HG02571 (cell line): Measurements from ENCODE around the gene AHDC1.

ENCODE experiments used
- ATAC-seq: cut with Tn5 transposase; IDR thresholded peaks from one replicate; pipeline ENCODE4 v1.9.1; 2021; ENCODE audit warnings: mild to moderate bottlenecking, moderate library complexity; ENCODE audit not compliant: unreplicated experiment

Gene AHDC1

DNA sequence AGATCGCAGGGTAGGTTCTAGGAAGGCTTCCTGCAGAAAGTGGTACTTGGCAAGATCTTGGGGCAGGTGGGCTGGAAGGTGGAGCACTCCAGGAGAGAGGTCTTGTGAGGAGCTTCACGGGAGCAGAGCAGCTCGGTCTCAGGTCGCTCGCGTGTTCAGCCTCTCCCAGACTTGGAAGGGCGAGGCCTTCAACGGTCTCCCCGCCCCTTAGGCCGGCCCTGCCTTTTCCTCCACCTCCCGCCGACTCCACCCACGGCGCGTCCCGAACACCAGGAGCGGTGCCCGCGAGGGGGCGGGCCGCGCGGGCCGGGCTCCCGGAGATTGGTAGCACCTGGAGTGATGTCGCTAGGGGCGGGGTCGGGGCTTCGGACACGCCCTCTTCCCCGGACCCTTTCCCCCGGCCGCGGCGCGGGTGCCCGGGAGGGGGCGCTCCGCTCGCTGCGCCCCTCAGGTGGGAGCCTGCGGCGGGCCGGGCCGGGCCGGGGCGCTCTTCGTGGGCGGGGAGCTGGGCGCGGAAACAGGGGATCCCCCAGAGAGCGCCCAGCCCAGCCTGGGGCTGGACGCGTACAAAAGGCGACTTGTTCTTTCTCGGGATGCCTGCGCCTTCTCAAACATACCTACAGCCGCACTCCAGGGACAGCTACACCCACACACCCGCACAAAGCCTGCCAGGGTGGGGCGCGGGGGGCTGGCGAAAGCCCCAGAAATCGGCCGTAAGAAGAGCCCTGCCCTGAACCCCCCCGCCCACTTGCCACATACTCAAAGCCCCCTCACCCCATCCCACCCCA, 35.5 kb downstream of the AHDC1 start:
- ATAC-seq = peak; percentile 85

DNA sequence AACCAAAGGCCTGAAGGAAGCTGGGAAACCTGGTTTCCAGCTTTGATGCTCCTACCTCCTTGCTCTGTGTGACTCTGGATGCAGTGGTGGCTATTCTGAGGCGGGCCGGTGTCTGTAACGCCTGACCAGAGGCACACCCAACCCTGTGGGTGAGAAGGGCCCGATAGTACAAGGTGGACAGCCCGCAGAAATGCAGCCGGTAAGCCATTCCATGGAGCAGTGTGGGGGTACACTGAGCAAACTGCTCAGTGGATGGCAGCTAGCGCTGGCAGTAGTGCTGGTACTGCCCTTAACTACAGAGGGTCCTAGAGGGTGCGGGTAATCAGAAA, 36.0 kb downstream of the AHDC1 start:
- no peak for ATAC-seq

DNA sequence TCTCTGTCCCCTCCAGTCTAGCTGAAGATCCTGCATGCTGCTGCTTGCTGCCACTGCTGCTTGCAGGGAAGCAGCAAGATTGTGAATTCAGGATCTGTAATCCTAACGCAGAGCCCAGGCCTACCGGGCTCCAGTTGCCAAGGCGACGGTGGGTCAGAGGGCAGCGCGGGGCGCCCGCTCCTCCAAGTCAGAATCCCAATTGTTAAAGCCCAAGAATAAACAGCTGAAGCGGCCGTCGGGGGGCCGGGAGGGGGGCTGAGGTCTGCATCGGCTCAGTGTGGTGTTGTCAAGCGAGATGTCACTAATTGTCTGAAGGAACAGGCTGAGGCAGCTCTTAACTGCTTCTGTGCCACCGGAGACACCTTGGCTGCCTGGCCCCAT, 36.8 kb downstream of the AHDC1 start:
- no peak for ATAC-seq

DNA sequence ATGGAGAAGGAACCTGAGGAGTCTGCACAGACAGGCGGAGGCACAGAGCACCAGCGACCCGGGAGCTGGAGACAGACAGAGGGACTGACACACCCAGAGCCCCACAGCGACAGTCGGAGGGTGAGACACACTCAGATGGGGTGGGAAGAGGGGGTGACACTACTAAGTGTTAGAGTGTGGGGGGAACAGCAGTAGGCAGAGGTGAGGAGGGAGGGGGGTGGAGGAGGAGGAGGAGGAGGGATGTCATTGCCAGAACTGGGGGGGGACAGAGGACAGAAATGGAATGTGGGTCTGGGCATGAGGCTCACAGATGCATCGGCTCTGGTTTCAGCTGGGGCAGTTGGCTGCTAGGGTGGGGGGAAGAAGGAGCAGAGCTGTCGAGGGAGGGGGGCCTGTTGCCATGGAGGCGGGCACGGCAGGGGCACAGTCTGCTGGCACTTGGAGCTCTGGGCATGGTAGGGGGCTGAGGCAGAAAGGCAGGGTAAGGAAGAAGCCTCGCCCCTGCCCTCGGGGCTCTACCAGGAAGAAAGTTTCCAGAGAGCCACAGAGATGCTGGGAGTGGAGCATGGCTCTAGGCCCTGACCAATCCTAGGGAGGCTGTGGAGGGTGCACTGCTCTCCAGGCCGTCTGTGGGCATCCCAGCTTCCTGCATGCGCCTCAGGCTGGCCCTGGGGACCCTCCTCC, 37.3 kb downstream of the AHDC1 start:
- ATAC-seq = no peak

DNA sequence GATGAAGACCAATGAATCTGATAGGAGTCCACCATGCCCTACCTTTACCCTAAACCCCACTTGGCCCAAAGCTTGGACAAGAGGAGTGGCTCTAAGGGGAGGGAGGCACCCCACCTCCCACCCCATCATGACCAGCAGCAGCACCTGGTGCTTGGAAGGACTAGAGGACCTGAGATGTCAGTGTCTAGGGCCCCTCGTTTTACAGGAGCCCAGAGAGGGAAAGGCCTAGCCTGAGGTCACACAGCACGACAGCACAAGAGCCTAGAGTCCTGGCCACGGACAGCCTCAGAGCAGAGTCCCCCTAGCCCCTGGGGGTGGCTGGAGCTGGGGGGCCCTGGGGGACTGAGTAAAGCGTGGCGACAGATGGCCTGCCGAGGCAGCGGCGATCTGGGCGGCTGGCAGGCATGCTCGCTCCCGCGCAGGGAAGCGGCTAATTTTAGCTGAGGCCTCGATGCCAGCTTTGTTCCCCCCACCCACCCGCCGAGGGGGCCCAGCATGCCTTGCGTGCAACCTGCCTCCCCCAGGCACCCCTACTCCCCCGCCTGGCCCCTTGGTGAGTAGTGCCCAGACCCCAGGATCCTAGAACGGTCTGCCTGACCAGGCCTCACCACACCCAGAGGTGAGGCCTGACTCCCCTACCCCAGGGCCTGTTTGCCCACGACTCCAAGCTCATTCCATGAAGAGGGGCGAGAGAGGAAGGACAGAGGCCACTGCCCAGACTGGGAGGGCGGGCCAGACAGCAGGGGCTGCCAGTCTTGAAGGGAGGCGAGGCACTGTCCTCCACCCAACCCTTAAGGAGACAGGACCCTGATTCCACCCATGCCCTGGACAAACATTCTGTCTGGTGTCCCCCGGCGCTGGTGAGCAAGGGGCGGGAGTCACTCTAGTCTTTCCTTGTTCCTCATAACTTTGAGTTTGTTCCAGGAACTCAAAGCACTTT, 39.0 kb downstream of the AHDC1 start:
- no peak for ATAC-seq

DNA sequence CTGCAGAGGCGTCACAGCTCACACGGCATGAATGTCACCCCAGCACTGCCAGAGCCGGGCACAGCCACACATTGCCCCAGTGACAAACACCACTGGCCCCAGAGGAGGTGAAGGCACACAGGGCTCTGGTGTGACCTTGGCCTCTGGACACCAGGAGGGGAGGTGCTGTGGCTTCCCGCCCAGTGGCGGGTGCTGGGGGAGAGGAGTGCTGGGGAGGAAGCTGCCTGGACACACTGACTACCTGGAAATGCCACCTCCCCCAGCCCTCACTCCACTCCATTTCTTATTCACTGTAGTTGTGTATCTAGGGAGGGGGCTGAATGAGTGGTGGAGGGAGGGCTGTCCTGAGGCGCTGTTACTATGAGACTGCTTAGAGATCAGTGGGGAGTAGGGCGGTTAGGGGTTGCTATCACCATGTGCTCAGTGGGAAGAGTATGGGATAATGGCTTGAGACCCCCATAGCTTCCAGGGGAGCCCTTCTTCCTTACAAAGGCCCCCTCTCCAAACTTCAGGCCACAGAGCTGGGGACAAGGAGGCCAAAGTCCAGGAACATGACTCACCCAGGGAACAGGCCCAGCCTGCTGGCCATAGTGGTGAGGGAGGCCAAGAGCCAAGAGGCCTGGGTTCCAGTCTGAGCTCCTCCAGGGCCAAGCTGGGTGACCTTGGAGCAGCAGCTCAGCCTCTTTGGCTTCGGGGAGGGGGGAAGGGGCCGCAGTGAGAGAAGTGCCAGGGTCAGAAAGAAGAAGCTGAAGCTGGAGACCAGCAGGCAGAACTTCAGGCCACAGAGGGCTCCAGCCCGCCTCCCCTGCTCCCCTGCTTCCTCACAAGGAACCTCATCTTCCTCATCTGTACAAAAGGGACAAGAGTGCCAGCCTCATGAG, 40.1 kb downstream of the AHDC1 start:
- no peak for ATAC-seq

DNA sequence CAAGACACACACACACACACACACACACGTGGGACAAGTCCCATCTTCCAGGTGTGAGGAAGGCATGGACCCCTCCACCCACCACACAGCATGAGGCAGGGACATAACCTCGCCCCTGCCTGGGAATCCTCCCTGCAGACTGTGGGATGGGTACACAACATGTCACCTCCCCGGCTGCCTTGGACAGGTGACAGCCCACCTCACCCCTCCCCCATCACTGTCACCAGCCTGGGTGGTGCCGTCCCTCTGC, 40.7 kb downstream of the AHDC1 start:
- no peak for ATAC-seq

DNA sequence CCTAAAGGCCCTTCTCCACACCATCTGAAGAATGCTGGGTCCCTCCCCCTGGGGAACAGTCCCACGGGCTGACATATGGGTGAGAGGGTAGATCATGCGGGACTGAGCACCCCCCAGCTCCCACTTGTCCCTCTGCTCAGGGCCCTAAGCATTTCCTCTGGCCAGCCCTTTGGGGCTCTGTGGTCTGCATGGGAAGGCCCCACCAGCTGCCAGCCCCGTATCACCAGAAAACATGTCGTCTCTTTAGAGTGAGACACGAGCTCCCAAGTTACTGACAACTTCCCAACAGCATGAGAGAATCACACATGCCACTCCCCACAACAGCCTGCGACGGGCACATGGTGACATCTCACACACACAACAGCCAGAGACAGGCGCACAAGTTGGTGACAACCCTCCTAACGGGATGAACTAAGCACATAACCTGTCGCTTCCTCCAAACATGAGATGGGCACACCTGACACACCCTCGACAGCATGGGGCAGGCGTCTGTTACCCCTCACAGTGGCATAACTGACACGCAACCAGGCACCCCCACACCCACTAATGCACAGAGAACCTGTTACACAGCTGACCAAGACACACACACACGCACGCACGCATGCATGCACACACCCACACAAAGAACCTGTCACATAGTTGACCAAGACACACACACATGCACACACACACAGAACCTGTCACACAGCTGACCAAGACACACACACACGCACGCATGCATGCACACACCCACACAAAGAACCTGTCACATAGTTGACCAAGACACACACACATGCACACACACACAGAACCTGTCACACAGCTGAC, 41.2 kb downstream of the AHDC1 start:
- ATAC-seq = no peak

DNA sequence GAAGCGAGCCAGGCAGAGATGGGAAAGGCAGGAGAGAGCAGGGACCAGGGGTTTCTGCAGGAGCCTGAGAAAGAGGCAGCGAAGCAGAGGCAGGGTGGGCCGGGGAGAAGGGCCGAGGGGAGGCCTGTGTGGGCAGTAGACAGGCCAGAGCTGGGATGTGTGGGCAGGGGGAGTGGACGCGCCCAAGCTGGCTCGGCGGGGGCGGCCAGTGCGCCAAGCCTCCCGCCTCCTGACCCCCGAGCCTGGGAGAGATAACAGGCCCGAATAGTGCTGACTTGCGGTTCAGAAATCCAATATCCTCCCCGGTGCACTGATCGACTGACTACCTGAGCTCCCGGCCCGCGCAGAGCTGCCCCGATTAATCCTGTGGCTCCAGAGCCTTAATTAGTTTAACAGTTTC, 41.9 kb downstream of the AHDC1 start:
- ATAC-seq = no peak

DNA sequence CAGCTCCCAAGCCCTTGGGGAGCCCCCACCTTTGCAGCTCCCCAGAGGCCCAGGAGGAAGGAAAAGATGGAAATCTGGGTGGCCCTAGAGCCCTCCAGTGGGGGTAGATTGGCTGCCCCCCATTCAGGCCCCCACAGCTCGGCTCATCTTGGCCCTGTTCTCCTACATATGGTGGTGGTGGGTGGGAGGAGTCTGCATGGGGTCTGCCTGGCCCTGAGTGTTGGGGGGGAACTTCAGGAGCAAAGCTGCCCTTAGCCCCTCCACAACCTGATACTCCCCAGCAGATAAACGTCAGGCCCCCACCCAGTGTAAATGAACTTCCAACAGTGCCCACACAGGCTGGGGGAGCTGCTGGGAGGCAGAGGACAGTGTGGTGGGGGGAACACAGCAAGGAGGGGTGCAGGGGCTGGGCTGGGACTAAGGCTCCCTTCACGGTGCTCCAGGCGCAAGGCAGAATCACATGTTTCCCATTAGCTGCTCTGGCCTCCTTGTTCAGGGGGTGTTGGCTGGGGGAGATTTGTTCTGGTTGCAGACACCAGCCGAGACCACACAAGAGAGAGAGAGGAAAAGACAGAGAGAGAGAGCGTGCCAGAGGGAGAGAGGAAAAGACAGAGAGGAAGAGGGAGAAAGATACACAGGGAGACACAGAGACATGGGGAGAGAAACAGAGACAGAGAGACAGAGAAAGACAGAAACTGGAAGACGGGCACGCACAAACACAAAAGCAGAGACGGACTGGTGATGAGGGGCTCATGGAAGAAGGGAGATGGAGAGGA, 42.6 kb downstream of the AHDC1 start:
- no peak for ATAC-seq

DNA sequence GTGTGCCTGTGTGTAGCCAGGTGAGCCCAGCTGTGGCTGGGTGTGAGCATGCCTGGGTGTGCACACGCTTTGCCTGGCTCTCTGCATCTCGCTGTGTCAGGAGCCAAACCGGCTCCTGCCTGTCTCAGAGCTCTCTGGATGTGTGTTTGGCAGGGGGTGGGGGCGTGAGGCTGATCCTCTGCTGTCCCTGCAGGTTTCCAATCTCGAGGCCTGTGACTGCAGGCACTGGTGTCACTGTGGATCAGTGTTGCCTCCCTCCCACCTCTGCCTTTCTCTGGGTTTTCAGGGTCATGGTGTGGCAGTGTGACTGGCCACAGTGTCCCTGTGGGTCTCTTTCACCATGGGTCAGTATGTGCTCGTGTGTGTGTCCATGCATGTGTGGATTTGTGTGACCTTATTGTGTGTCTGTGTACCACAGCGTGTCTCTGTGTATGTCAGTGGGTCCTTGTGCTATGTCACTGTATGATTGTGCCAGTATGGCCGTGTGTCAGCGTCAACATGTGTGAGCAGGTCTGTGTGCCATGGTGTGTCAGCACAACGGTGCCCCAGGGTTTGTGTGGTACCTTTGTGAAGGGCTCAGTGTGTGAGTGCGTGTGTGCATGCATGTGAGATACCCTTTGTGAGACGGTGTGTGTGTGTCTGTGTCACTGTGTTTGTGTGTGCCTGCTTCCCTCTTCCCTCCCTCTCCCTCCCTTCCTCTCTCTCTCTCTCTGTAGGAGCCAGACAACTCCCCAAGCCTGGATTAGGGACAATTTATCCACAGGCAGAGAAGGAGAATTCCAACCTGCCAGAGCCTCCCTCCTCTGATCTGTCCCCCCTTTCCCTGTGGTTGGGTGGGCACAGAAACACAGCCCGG, 43.4 kb downstream of the AHDC1 start:
- ATAC-seq = no peak

DNA sequence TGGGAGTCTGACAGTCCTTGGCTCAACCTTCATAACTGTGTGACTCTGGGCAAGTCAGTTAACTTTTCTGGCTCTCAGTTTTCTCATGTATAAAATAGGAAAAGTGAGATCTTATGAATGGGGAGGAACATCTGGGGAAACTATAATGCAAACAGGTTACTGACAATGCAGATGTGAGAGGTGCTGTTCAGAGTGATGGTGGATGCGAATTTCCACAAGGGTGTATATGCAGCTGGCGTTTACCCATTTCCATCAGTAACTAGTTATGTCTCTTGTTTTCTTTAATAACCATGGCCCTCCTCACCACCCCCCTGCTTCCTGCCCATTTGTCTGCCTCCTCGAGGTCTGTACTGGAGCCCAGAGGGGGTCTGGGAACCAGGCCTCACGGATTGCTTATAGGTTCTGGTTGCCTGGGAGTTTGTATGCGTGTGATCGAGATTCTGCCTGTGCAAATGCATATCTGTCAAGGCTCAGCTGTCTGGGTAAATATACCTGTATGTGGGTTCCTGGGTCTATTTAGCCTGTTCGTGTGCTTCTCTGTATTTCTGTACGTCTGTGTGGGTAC, 44.4 kb downstream of the AHDC1 start:
- ATAC-seq = no peak

DNA sequence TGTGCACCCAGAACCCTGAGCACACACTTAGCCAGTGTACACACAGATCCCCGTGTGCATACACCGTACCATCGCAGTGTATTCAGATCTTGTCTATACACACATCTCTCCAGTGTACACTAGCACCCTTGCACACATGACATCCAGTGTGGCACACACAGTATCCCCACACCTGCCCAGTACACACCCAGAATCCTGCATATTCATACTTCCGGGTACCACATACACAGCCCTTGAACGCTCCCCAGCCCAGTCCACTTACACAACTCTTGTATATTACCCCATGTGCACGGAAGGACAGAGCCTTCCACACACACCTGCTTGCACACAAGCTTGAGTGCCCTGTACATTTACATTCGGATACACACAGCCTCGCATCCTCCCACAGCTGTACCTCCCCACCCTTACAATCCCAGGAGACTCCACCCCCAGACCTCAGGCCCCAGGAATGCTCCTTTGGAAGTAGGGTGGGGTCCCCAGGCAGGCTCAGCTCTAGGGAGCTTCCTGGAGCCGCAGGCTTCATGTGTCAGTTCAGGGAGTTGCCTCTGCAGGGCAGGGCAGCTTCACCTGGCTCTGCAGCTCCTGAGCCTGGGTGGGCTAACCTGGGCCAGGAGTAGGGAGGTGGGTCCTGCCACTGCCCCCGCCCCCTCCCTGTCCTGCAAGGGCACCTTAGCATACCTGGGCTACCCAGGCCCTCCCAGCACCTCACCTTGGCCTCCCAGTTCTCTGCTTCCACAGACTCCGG, 46.2 kb downstream of the AHDC1 start:
- no peak for ATAC-seq

DNA sequence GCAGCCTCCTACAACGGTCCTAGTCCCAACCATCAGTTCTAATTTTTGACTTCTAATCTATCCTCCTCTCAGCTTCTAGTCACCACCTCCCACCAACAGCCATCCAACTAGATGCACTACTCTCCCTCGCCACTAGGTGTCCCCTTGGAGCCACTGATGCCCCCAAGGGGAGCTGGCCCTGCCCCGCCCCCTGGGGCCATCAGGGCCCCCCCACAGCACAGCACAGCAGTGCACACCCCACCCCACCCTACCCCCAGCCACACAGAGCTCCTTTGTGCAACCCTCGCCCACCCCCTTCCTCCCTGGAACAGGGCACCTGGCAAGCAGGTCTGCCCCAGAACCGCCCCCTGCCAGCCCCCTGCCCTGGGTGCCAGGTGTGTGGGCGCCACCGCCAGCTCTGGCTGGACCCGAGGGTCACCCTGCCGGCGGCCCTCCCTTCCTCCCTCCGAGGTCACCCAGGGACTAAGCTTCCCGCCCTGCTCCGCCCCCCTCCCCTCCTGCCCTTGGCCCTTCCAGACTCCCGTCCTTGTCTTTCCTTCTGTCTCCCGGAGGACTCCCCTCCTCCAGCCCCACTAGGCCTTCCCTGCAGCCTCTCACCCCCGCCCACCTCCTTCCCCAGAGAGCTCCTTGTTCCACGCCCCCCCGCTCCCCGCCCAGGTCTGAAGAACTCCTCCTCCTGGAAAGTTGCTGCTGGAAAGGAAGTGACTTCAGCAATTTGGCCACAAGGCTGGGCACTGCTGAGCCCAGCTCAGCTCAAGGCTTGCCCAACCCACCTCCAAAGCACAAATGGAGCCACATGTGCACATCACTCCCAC, 47.0 kb downstream of the AHDC1 start:
- ATAC-seq = no peak

DNA sequence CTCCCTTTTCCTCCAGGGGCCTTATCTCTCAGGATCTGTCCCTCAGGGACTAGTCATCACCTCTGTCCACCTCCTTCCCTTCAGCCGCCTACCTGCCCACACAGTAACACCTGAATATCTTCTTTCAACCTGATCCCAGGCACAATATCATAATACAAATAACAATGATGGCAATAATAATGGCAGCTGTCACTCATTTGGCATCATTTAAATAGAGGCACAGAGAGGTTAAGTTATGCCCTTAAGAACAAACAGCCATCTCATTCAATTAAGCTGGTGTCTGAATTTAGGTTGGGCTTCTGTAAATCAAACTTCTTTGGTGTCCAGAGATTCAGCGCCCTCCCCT, 47.5 kb downstream of the AHDC1 start:
- ATAC-seq = no peak

DNA sequence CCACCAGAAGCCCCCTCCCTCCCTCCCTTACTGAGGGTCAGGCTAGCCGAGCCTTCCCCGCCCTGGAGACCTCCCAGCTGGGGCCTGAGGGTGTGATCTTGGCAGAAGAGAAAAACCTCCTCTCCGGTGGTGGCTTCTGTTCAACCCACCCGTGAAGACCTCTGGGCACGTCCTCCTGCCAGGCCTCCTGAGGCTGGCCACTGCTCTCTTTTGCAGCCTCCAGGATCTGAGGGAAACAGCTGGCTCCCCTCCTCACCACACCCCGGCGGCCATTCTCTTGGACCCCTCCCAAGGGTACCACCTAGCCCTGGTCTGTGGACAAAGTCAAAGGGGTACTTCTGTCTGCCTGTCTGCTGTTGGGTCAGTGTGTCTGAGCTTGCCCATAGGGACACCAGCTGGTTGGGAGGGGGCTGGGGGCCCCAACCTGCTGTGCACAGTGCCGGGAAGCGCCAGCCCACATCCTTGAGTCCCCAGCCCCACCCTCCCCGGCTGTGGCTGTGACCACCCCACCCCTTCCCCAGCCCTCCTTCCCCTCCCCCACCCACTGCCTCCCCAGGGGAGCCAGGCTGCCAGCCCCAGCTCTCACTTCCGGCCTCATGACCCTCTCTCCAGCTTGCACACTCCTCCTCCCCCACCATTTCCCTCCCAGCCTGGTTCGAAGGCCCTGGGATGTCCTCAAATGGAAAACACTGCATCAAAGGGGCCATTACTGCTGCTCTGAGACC, 48.1 kb downstream of the AHDC1 start:
- no peak for ATAC-seq
